Brain microvascular endothelial cell (primary cell): ENCODE measurements around the gene PNKD.
A peak's percentile ranks its signal among the peaks of the same experiment; 100 is the strongest.

Experiments used
- DNase-seq: peaks from one replicate; pipeline ENCODE4 v3.0.0-alpha.2; 2020
- H3K27ac ChIP-seq: fragments of 250-450 bp; sonication (Bioruptor Pico); 2 replicates; pipeline ENCODE4 v1.5.1; 2020; ENCODE audit warnings: mild to moderate bottlenecking, moderate library complexity
- H3K27me3 ChIP-seq: fragments of 250-450 bp; sonication (Bioruptor Pico); replicated peaks from 2 replicates; pipeline ENCODE4 v1.5.1; 2020; ENCODE audit warnings: mild to moderate bottlenecking
- H3K36me3 ChIP-seq: fragments of 250-450 bp; sonication (Bioruptor Pico); replicated peaks from 2 replicates; pipeline ENCODE4 v1.5.1; 2020; ENCODE audit warnings: mild to moderate bottlenecking
- H3K4me3 ChIP-seq: 2 replicates; pipeline ENCODE4 v1.5.1; 2011; ENCODE audit warnings: low read depth, mild to moderate bottlenecking, control low read depth, low read length, moderate library complexity
- in situ Hi-C: cut with HindIII; loops from 2 replicates; pipeline ENCODE4 v1.10.0; 2017; ENCODE audit warnings: low sequenced_read_pairs, low pct_ligation_motif_present
- TF ChIP-seq, protein P1 (sequence below): IDR thresholded peaks from 2 replicates; pipeline ENCODE4 v1.5.1; 2011; ENCODE audit warnings: low read depth, mild to moderate bottlenecking, moderate library complexity, low read length, control low read depth, inconsistent platforms; ENCODE audit errors: missing control alignments

PNKD gene

DNA sequence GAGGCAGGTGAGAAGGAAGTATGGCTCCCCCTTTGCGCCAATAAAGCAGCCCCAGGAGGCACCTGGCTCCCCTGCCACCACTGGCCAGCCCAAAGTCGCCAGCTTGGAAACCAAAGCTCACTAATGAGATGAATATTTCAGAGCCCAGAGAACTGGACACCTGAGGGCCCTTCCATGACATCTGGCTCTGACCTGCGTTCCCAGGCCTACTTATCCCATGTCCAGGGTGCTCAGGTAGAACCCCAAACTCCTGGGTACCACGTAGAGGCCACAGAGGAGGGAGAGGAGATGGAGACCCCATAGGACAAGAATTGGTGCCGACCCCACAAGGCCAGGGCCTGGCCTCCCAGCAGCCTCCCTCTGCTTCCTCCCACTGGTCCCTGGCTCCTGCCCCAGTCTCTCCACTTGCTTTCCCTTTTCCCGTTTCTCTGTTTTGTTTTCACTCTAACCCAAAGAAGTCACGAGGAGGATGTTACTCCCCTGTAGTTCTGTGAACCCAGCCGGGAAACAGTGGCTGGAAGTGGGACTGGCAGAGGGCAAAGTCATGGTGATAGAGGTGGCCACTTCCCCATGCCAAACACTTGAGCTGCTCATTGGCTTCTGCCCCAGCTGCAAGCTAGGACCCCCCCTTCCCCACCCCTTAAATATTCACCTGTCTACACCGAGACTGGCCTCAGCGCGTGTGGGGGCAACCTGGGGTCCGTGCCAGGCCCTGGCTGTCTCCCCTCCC lies 21.2 kb downstream of the PNKD start:
- H3K36me3 ChIP-seq, result no peaks in the 10 kb centered on the region
- TF ChIP-seq, protein P1, sequence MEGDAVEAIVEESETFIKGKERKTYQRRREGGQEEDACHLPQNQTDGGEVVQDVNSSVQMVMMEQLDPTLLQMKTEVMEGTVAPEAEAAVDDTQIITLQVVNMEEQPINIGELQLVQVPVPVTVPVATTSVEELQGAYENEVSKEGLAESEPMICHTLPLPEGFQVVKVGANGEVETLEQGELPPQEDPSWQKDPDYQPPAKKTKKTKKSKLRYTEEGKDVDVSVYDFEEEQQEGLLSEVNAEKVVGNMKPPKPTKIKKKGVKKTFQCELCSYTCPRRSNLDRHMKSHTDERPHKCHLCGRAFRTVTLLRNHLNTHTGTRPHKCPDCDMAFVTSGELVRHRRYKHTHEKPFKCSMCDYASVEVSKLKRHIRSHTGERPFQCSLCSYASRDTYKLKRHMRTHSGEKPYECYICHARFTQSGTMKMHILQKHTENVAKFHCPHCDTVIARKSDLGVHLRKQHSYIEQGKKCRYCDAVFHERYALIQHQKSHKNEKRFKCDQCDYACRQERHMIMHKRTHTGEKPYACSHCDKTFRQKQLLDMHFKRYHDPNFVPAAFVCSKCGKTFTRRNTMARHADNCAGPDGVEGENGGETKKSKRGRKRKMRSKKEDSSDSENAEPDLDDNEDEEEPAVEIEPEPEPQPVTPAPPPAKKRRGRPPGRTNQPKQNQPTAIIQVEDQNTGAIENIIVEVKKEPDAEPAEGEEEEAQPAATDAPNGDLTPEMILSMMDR, result no peak
- peak overlapping the region; percentile 87 for H3K4me3 ChIP-seq
- in situ Hi-C loops, result no loop called here
- peak overlapping the region; percentile 77 for H3K27ac ChIP-seq
- no peaks in the 10 kb centered on the region for H3K27me3 ChIP-seq
- no peak for DNase-seq

- Histone ChIP-seq H3K36me3 (no peaks in the 10 kb centered on the region), H3K27ac (peak within 1 kb of the TSS; percentile 77), H3K27me3 (no peaks in the 10 kb centered on the region), H3K4me3 (peak within 1 kb of the TSS; percentile 87)
- DNase-seq, result peak; percentile 59
- in situ Hi-C loops, result no loop called here
- TF ChIP-seq, protein P1, result peak; percentile 52
Observed at GRCh38 chr2:218292048-218293014, 22.0 kb downstream of the PNKD start, which contains the start of gene TMBIM1. TSS of gene TMBIM1 (minus strand) at chr2:218292503. CDS start at chr2:218282141, 10,362 bp downstream.

GRCh38 chr2:218293715-218294429 lies 23.6 kb downstream of the PNKD start:
- Histone ChIP-seq H3K27me3 (no peaks in the 10 kb centered on the region), H3K27ac (no peak overlapping the region), H3K4me3 (no peak overlapping the region), H3K36me3 (no peaks in the 10 kb centered on the region)
- no peak for DNase-seq
- in situ Hi-C loops, result no loop called here
- TF ChIP-seq, protein P1, result no peak

GRCh38 chr2:218294430-218295022 lies 24.2 kb downstream of the PNKD start:
- TF ChIP-seq, protein P1, result no peak
- no peaks in the 10 kb centered on the region for H3K36me3 ChIP-seq
- H3K27me3 ChIP-seq, result no peaks in the 10 kb centered on the region
- no peak for DNase-seq
- in situ Hi-C loops, result no loop called here
- no peak overlapping the region for H3K27ac ChIP-seq
- H3K4me3 ChIP-seq, result no peak overlapping the region

GRCh38 chr2:218295029-218295428 lies 24.7 kb downstream of the PNKD start:
- H3K27ac ChIP-seq, result no peak overlapping the region
- H3K36me3 ChIP-seq, result no peaks in the 10 kb centered on the region
- no peak overlapping the region for H3K4me3 ChIP-seq
- DNase-seq, result no peak
- TF ChIP-seq, protein P1, result no peak
- no peaks in the 10 kb centered on the region for H3K27me3 ChIP-seq
- in situ Hi-C loops, result no loop called here
